Loucy (cell line): Measurements from ENCODE around the gene PGLYRP3.

Source experiments
- EZH2phosphoT487 ChIP-seq: fragments of 200-600 bp; IDR thresholded peaks from 2 replicates; pipeline ENCODE4 v1.6.1; 2018; ENCODE audit warnings: antibody characterized with exemption, mild to moderate bottlenecking, moderate library complexity, borderline replicate concordance
- TF ChIP-seq, protein P1 (sequence below): fragments of 200-600 bp; sonication (generic); conservative IDR thresholded peaks from 2 replicates; pipeline ENCODE4 v1.5.1; 2014; ENCODE audit warnings: mild to moderate bottlenecking, antibody characterized with exemption, low read length

DNA sequence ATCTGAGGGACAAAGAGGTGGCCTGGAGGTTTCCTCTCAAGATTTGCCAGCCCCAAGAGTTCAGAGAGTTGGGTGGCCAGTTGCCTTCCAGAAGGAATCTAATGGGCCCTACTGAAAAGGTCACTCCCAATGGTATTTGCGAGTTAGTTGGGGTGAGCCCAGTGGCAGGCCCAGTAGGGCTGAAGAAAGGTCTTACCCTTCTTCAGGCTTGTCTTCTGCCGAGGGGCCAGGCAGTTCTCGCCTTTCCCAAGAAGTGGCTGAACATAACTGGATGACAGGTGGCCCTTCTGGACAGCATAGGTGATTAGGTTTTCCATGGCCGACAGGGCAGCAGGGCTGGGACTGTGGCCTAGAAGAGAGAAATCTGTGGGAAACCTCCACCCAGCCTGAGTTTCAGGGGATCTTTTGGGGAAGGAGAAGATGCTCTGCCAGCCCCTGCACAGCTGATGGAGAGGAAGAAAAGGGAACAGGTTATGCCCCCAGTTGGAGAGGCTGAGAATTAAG lies 28.7 kb upstream of the PGLYRP3 start:
- TF ChIP-seq, protein P1, sequence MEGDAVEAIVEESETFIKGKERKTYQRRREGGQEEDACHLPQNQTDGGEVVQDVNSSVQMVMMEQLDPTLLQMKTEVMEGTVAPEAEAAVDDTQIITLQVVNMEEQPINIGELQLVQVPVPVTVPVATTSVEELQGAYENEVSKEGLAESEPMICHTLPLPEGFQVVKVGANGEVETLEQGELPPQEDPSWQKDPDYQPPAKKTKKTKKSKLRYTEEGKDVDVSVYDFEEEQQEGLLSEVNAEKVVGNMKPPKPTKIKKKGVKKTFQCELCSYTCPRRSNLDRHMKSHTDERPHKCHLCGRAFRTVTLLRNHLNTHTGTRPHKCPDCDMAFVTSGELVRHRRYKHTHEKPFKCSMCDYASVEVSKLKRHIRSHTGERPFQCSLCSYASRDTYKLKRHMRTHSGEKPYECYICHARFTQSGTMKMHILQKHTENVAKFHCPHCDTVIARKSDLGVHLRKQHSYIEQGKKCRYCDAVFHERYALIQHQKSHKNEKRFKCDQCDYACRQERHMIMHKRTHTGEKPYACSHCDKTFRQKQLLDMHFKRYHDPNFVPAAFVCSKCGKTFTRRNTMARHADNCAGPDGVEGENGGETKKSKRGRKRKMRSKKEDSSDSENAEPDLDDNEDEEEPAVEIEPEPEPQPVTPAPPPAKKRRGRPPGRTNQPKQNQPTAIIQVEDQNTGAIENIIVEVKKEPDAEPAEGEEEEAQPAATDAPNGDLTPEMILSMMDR, result no peak
- TF ChIP-seq EZH2phosphoT487, result no peak
